Endothelial cell (in vitro differentiated cells): ENCODE measurements around the gene ARHGAP6. TPM values are rescaled to one million over a fixed set of nuclear protein-coding genes. Genes with fewer than 3 reads are reported as not detected.

Source experiments
- DNase-seq: peaks from one replicate; pipeline ENCODE4 v3.0.0; 2021; ENCODE audit warnings: low spot score
- H3K27ac Mint-ChIP-seq: one replicate; pipeline ENCODE4 v1.8.0; 2021; ENCODE audit warnings: mixed read lengths, inconsistent platforms; ENCODE audit not compliant: unreplicated experiment
- H3K27me3 Mint-ChIP-seq: one replicate; pipeline ENCODE4 v1.8.0; 2021; ENCODE audit warnings: mild to moderate bottlenecking, moderate library complexity, mixed read lengths, inconsistent platforms; ENCODE audit not compliant: unreplicated experiment
- H3K36me3 Mint-ChIP-seq: one replicate; pipeline ENCODE4 v1.8.0; 2021; ENCODE audit warnings: mild to moderate bottlenecking, low read depth, mixed read lengths, inconsistent platforms; ENCODE audit not compliant: unreplicated experiment
- H3K4me1 Mint-ChIP-seq: one replicate; pipeline ENCODE4 v1.8.0; 2021; ENCODE audit warnings: mild to moderate bottlenecking, mixed read lengths, inconsistent platforms; ENCODE audit not compliant: unreplicated experiment
- H3K4me3 Mint-ChIP-seq: one replicate; pipeline ENCODE4 v1.8.0; 2021; ENCODE audit warnings: mild to moderate bottlenecking, mixed read lengths, inconsistent platforms; ENCODE audit not compliant: unreplicated experiment
- H3K9me3 Mint-ChIP-seq: one replicate; pipeline ENCODE4 v1.8.0; 2021; ENCODE audit warnings: mixed read lengths, inconsistent platforms; ENCODE audit not compliant: unreplicated experiment
- CTCF ChIP-seq: fragments of 200-600 bp; sonication (generic); IDR thresholded peaks from one replicate; pipeline ENCODE4 v1.5.0; 2021; ENCODE audit warnings: antibody characterized with exemption; ENCODE audit not compliant: unreplicated experiment
- total RNA-seq: library from RNA; stranded (reverse); fragmentation: NEBNext Ultra II Directional; extraction: Animal tissue kit (Norgen Biotek cat#: 25700); gene quantifications from one replicate; pipeline ENCODE4 v1.2.1, GENCODE V29; 2021; ENCODE audit not compliant: unreplicated experiment

Gene ARHGAP6
- total RNA-seq, 1 donor from 2014 or later: 4.1 TPM

- H3K27me3 Mint-ChIP-seq: no peaks in the 10 kb centered on the region
Observed at GRCh38 chrX:11337292-11338009, 328.3 kb downstream of the ARHGAP6 start.

GRCh38 chrX:11336201-11336600, 329.5 kb downstream of the ARHGAP6 start:
- H3K9me3 Mint-ChIP-seq: no peaks in the 10 kb centered on the region
- no peak overlapping the region for H3K4me3 Mint-ChIP-seq
- TF ChIP-seq CTCF: no peak
- no peak overlapping the region for H3K27ac Mint-ChIP-seq
- no peaks in the 10 kb centered on the region for H3K27me3 Mint-ChIP-seq
- H3K36me3 Mint-ChIP-seq: no peaks in the 10 kb centered on the region
- no peak for DNase-seq
- no peaks in the 10 kb centered on the region for H3K4me1 Mint-ChIP-seq

More at GRCh38 chrX:11337292-11338009, 328.3 kb downstream of the ARHGAP6 start:
- Mint-ChIP-seq H3K36me3 (no peaks in the 10 kb centered on the region), H3K9me3 (no peaks in the 10 kb centered on the region), H3K4me1 (no peaks in the 10 kb centered on the region), H3K27ac (no peak overlapping the region), H3K4me3 (no peak overlapping the region)
- no peak for DNase-seq
- no peak for TF ChIP-seq CTCF

- H3K27ac Mint-ChIP-seq: no peak overlapping the region
- no peaks in the 10 kb centered on the region for H3K9me3 Mint-ChIP-seq
- H3K4me1 Mint-ChIP-seq: no peaks in the 10 kb centered on the region
- H3K4me3 Mint-ChIP-seq: no peak overlapping the region
- H3K36me3 Mint-ChIP-seq: no peaks in the 10 kb centered on the region
- no peak for TF ChIP-seq CTCF
- no peaks in the 10 kb centered on the region for H3K27me3 Mint-ChIP-seq
- DNase-seq: no peak
Observed at GRCh38 chrX:11334165-11334564, 331.6 kb downstream of the ARHGAP6 start.

- DNase-seq: no peak
- no peak for TF ChIP-seq CTCF
- no peaks in the 10 kb centered on the region for H3K27me3 Mint-ChIP-seq
- H3K36me3 Mint-ChIP-seq: no peaks in the 10 kb centered on the region
- no peaks in the 10 kb centered on the region for H3K9me3 Mint-ChIP-seq
- no peak overlapping the region for H3K4me3 Mint-ChIP-seq
- H3K27ac Mint-ChIP-seq: no peak overlapping the region
- no peaks in the 10 kb centered on the region for H3K4me1 Mint-ChIP-seq
Observed at GRCh38 chrX:11331788-11332187, 333.9 kb downstream of the ARHGAP6 start.

- Mint-ChIP-seq H3K4me3 (no peak overlapping the region), H3K27ac (no peak overlapping the region), H3K36me3 (no peaks in the 10 kb centered on the region), H3K9me3 (no peaks in the 10 kb centered on the region), H3K4me1 (no peaks in the 10 kb centered on the region), H3K27me3 (no peaks in the 10 kb centered on the region)
- no peak for TF ChIP-seq CTCF
- DNase-seq: no peak
Observed at GRCh38 chrX:11329021-11329420, 336.7 kb downstream of the ARHGAP6 start.
